Measurements from ENCODE around the gene KIF9. TPM values are rescaled to one million over a fixed set of nuclear protein-coding genes. Genes with fewer than 3 reads are reported as not detected.
"Not testable (repeated sequence)": the region's sequence is repeated elsewhere in the genome, so short reads cannot be mapped to it uniquely, and the experiment has no call there.

The KIF9 gene
- total RNA-seq, 1 experiment from 2014 or later = 8.9 TPM

GRCh38 chr3:47210863-47211405 lies 71.7 kb downstream of the KIF9 start:
- H3K36me3 ChIP-seq (ENCODE audit: control insufficient read depth, insufficient read depth, low read length) = no peaks in the 10 kb centered on the region
- H3K27ac ChIP-seq (ENCODE audit: low read length) = no peak overlapping the region
- ATAC-seq = no peak
- TF ChIP-seq CTCF (IDR thresholded peaks at IDR 0.05) = no peak
- TF ChIP-seq POLR2AphosphoS5 (IDR thresholded peaks at IDR 0.05; ENCODE audit: low read depth, low read length) = no peak
- no peak for TF ChIP-seq SIN3A (IDR thresholded peaks at IDR 0.05; ENCODE audit: borderline replicate concordance, insufficient read depth, low read depth, low read length)
- no peak for TF ChIP-seq TCF7L2 (IDR thresholded peaks at IDR 0.05; ENCODE audit: low read depth, low read length)
- TF ChIP-seq REST (IDR thresholded peaks at IDR 0.05; ENCODE audit: insufficient read depth in 1 of 2, low read depth in 2 of 2, low read length in 1 of 2) = no peak
- CTCF ChIA-PET = no interaction called here
- DNase-seq (ENCODE audit: low read depth, low spot score) = no peak
- no peaks in the 10 kb centered on the region for H3K9me3 ChIP-seq (ENCODE audit: control insufficient read depth, insufficient read depth, low read depth, low read length)
- H3K4me1 ChIP-seq (ENCODE audit: control insufficient read depth, insufficient read depth, low read length) = no peaks in the 10 kb centered on the region
- H3K4me3 ChIP-seq (ENCODE audit: low read depth in 2 of 2, low read length in 2 of 2) = no peak overlapping the region
- no peaks in the 10 kb centered on the region for H3K27me3 ChIP-seq (ENCODE audit: control insufficient read depth, insufficient read depth, low read length)
- in situ Hi-C loops (cut with HindIII; ENCODE audit: low pct_unique_long_range_greater_than_20kb, low sequenced_read_pairs) (no loop called here), intact Hi-C loops (cut with micrococcal nuclease; ENCODE audit: unreplicated experiment) (no loop called here)
- BruUV-seq (replicated peaks) = no TSS peak
- POLR2A ChIA-PET = no interaction called here

- BruUV-seq (replicated peaks); H3K27me3 ChIP-seq (ENCODE audit: control insufficient read depth, insufficient read depth, low read length); DNase-seq (ENCODE audit: low read depth, low spot score); POLR2A ChIA-PET; H3K36me3 ChIP-seq (ENCODE audit: control insufficient read depth, insufficient read depth, low read length); H3K4me3 ChIP-seq (ENCODE audit: low read depth in 2 of 2, low read length in 2 of 2); in situ Hi-C loops (cut with HindIII; ENCODE audit: low pct_unique_long_range_greater_than_20kb, low sequenced_read_pairs); CTCF ChIA-PET; H3K9me3 ChIP-seq (ENCODE audit: control insufficient read depth, insufficient read depth, low read depth, low read length); ATAC-seq; intact Hi-C loops (cut with micrococcal nuclease; ENCODE audit: unreplicated experiment); H3K27ac ChIP-seq (ENCODE audit: low read length); H3K4me1 ChIP-seq (ENCODE audit: control insufficient read depth, insufficient read depth, low read length): not testable (repeated sequence)
Observed at GRCh38 chr3:47206022-47206421, 76.6 kb downstream of the KIF9 start.

GRCh38 chr3:47204875-47205274 lies 77.7 kb downstream of the KIF9 start:
- H3K27me3 ChIP-seq (ENCODE audit: control insufficient read depth, insufficient read depth, low read length) = no peaks in the 10 kb centered on the region
- DNase-seq (ENCODE audit: low read depth, low spot score) (no peak), ATAC-seq (no peak)
- CTCF ChIA-PET = no interaction called here
- no peaks in the 10 kb centered on the region for H3K4me1 ChIP-seq (ENCODE audit: control insufficient read depth, insufficient read depth, low read length)
- BruUV-seq (replicated peaks) = no TSS peak
- H3K36me3 ChIP-seq (ENCODE audit: control insufficient read depth, insufficient read depth, low read length) = no peaks in the 10 kb centered on the region
- H3K27ac ChIP-seq (ENCODE audit: low read length) = no peak overlapping the region
- in situ Hi-C loops (cut with HindIII; ENCODE audit: low pct_unique_long_range_greater_than_20kb, low sequenced_read_pairs) (no loop called here), intact Hi-C loops (cut with micrococcal nuclease; ENCODE audit: unreplicated experiment) (no loop called here)
- POLR2A ChIA-PET = no interaction called here
- no peaks in the 10 kb centered on the region for H3K9me3 ChIP-seq (ENCODE audit: control insufficient read depth, insufficient read depth, low read depth, low read length)
- TF ChIP-seq CTCF (IDR thresholded peaks at IDR 0.05) (no peak), POLR2AphosphoS5 (IDR thresholded peaks at IDR 0.05; ENCODE audit: low read depth, low read length) (no peak), TCF7L2 (IDR thresholded peaks at IDR 0.05; ENCODE audit: low read depth, low read length) (no peak), SIN3A (IDR thresholded peaks at IDR 0.05; ENCODE audit: borderline replicate concordance, insufficient read depth, low read depth, low read length) (no peak), REST (IDR thresholded peaks at IDR 0.05; ENCODE audit: insufficient read depth in 1 of 2, low read depth in 2 of 2, low read length in 1 of 2) (no peak)
- H3K4me3 ChIP-seq (ENCODE audit: low read depth in 2 of 2, low read length in 2 of 2) = no peak overlapping the region
